HL-60 (cell line): ENCODE measurements around the gene COL25A1.

Source experiments
- CTCF ChIP-seq: IDR thresholded peaks from one replicate; pipeline ENCODE4 v1.5.1; 2011; ENCODE audit warnings: low read length, control low read depth, inconsistent platforms; ENCODE audit not compliant: insufficient read depth
- POLR2AphosphoS5 ChIP-seq: IDR thresholded peaks from 2 replicates; pipeline ENCODE4 v1.6.1; 2012; ENCODE audit warnings: low read depth

GRCh38 chr4:108763986-108764385 lies 538.5 kb downstream of the COL25A1 start:
- TF ChIP-seq CTCF (no peak), POLR2AphosphoS5 (no peak)
